Caco-2 (cell line): ENCODE data around the gene ERICH6B. TPM values are rescaled to one million over a fixed set of nuclear protein-coding genes. Genes with fewer than 3 reads are reported as not detected.

Experiments used
- BruUV-seq: library from RNA; stranded (reverse); fragments of 400-500 nt; replicated peaks from 2 replicates; lab custom pipeline; 2021; lab: Mats Ljungman, UMichigan
- CTCF ChIA-PET: fragments of 300-600 bp; sonication (Branson Sonifier 250); formaldehyde crosslinking; loops from one replicate; lab custom pipeline; 2022; ENCODE audit warnings: antibody characterized with exemption; lab: Charles Lee
- POLR2A ChIA-PET: fragments of 300-600 bp; sonication (Branson Sonifier 250); formaldehyde crosslinking; loops from one replicate; lab custom pipeline; 2022; ENCODE audit warnings: antibody characterized with exemption; lab: Charles Lee
- DNase-seq, 2 experiments: peaks; one replicate each; pipeline versions ENCODE4 v3.0.0 to v3.0.0-alpha.2; 2020 to 2022
- H3K27me3 ChIP-seq: replicated peaks from 2 replicates; pipeline ENCODE4 v1.6.0; 2011; ENCODE audit warnings: low read length; ENCODE audit not compliant: control insufficient read depth, insufficient read depth
- H3K36me3 ChIP-seq: 2 replicates; pipeline ENCODE4 v1.5.1; 2011; ENCODE audit warnings: low read length; ENCODE audit not compliant: control insufficient read depth, insufficient read depth
- H3K4me1 ChIP-seq: fragments of 250-450 bp; sonication (Bioruptor Pico); 2 replicates; pipeline ENCODE4 v1.5.1; 2020; ENCODE audit warnings: mild to moderate bottlenecking
- H3K4me3 ChIP-seq: 2 replicates; pipeline ENCODE4 v1.5.1; 2011; ENCODE audit warnings: low read depth, mild to moderate bottlenecking, control low read depth, low read length
- H3K9me3 ChIP-seq: fragments of 250-450 bp; sonication (Bioruptor Pico); 2 replicates; pipeline ENCODE4 v1.5.1; 2020; ENCODE audit warnings: mild to moderate bottlenecking, moderate library complexity
- H3K27ac Mint-ChIP-seq: one replicate; pipeline ENCODE4 v1.8.0; 2022; ENCODE audit warnings: mixed read lengths; ENCODE audit not compliant: unreplicated experiment
- H3K27me3 Mint-ChIP-seq: one replicate; pipeline ENCODE4 v1.8.0; 2022; ENCODE audit warnings: mixed read lengths; ENCODE audit not compliant: insufficient read depth, unreplicated experiment
- H3K36me3 Mint-ChIP-seq: one replicate; pipeline ENCODE4 v1.8.0; 2022; ENCODE audit warnings: mild to moderate bottlenecking, mixed read lengths; ENCODE audit not compliant: insufficient read depth, unreplicated experiment
- H3K4me1 Mint-ChIP-seq: one replicate; pipeline ENCODE4 v1.8.0; 2022; ENCODE audit warnings: low read depth, mixed read lengths; ENCODE audit not compliant: unreplicated experiment
- H3K4me3 Mint-ChIP-seq: one replicate; pipeline ENCODE4 v1.8.0; 2022; ENCODE audit warnings: mild to moderate bottlenecking, moderate library complexity, mixed read lengths; ENCODE audit not compliant: unreplicated experiment
- H3K9me3 Mint-ChIP-seq: one replicate; pipeline ENCODE4 v1.8.0; 2022; ENCODE audit warnings: mixed read lengths; ENCODE audit not compliant: unreplicated experiment
- CTCF ChIP-seq, 2 experiments: fragments of 200-600 bp in 1 of 2; IDR thresholded peaks; 1 replicate in 1 of 2; 2 replicates in 1 of 2; pipeline versions ENCODE4 v1.5.1 to v1.8.0; 2011 to 2022; ENCODE audit warnings: antibody characterized with exemption in 1 of 2, control low read depth in 1 of 2, inconsistent platforms in 1 of 2, low read depth in 1 of 2, low read length in 1 of 2, mild to moderate bottlenecking in 1 of 2, moderate library complexity in 1 of 2; ENCODE audit not compliant: insufficient read depth in 1 of 2, severe bottlenecking in 1 of 2, unreplicated experiment in 1 of 2
- intact Hi-C: fragments of 100-400 bp; cut with micrococcal nuclease; formaldehyde crosslinking; loops from one replicate; pipeline ENCODE4 v1.10.0; 2022; ENCODE audit not compliant: unreplicated experiment
- total RNA-seq: library from RNA; stranded (reverse); gene quantifications from 2 replicates; pipeline ENCODE4 v1.2.3, GENCODE V29; 2022

Gene ERICH6B
- total RNA-seq, 1 experiment from 2014 or later, result not detected

- ChIA-PET POLR2A (no interaction called here), CTCF (no interaction called here)
- no peaks in the 10 kb centered on the region for H3K27me3 ChIP-seq
- TF ChIP-seq CTCF (IDR thresholded peaks at IDR 0.05; ENCODE audit: insufficient read depth in 1 of 2, low read depth in 1 of 2, low read length in 1 of 2, severe bottlenecking in 1 of 2, unreplicated experiment in 1 of 2), result no peak
- Mint-ChIP-seq H3K4me1 (no peaks in the 10 kb centered on the region), H3K4me3 (no peak overlapping the region), H3K36me3 (no peaks in the 10 kb centered on the region), H3K9me3 (peaks cover 18% of the 10 kb centered on the region), H3K27ac (no peak overlapping the region), H3K27me3 (no peaks in the 10 kb centered on the region)
- intact Hi-C loops, result no loop called here
- BruUV-seq, result no TSS peak
- H3K4me1 ChIP-seq, result 0 out of 2 replicates have a peak, but pooled peaks cover 4% of the 10 kb centered on the region
- peaks cover 17% of the 10 kb centered on the region; the same call in 1 of the 2 replicates for H3K9me3 ChIP-seq
- H3K36me3 ChIP-seq, result no peaks in the 10 kb centered on the region
- DNase-seq, result no peak
- H3K4me3 ChIP-seq, result no peak overlapping the region
These were observed 51.3 kb downstream of the ERICH6B start for GRCh38 chr13:45564133-45564776.

- CTCF ChIA-PET, result no interaction called here
- Mint-ChIP-seq H3K27ac (no peak overlapping the region), H3K36me3 (no peaks in the 10 kb centered on the region), H3K9me3 (peaks cover 19% of the 10 kb centered on the region), H3K4me1 (no peaks in the 10 kb centered on the region), H3K4me3 (no peak overlapping the region), H3K27me3 (no peaks in the 10 kb centered on the region)
- H3K9me3 ChIP-seq, result no peaks in the 10 kb centered on the region
- TF ChIP-seq CTCF (IDR thresholded peaks at IDR 0.05; ENCODE audit: insufficient read depth in 1 of 2, low read depth in 1 of 2, low read length in 1 of 2, severe bottlenecking in 1 of 2, unreplicated experiment in 1 of 2), result no peak
- H3K36me3 ChIP-seq, result no peaks in the 10 kb centered on the region
- no peak overlapping the region for H3K4me3 ChIP-seq
- POLR2A ChIA-PET, result no interaction called here
- BruUV-seq, result no TSS peak
- H3K27me3 ChIP-seq, result no peaks in the 10 kb centered on the region
- intact Hi-C loops, result no loop called here
- no peaks in the 10 kb centered on the region for H3K4me1 ChIP-seq
- DNase-seq, result no peak
These were observed 60.9 kb downstream of the ERICH6B start for GRCh38 chr13:45554604-45555109.

- peaks cover 10% of the 10 kb centered on the region for H3K4me1 ChIP-seq
- Mint-ChIP-seq H3K27ac (no peak overlapping the region), H3K27me3 (no peaks in the 10 kb centered on the region), H3K4me3 (no peak overlapping the region), H3K36me3 (no peaks in the 10 kb centered on the region), H3K4me1 (no peaks in the 10 kb centered on the region), H3K9me3 (no peaks in the 10 kb centered on the region)
- intact Hi-C loops, result no loop called here
- H3K27me3 ChIP-seq, result no peaks in the 10 kb centered on the region
- no peaks in the 10 kb centered on the region for H3K36me3 ChIP-seq
- ChIA-PET CTCF (no interaction called here), POLR2A (no interaction called here)
- TF ChIP-seq CTCF (IDR thresholded peaks at IDR 0.05; ENCODE audit: insufficient read depth in 1 of 2, low read depth in 1 of 2, low read length in 1 of 2, severe bottlenecking in 1 of 2, unreplicated experiment in 1 of 2), result no peak
- no peak overlapping the region for H3K4me3 ChIP-seq
- no peaks in the 10 kb centered on the region for H3K9me3 ChIP-seq
- DNase-seq, result no peak
- BruUV-seq, result no TSS peak
These were observed 67.3 kb downstream of the ERICH6B start for GRCh38 chr13:45548281-45548680.
